ENCODE results near the gene BEX1.
"Not testable (repeated sequence)": the region's sequence is repeated elsewhere in the genome, so short reads cannot be mapped to it uniquely, and the experiment has no call there.

DNA sequence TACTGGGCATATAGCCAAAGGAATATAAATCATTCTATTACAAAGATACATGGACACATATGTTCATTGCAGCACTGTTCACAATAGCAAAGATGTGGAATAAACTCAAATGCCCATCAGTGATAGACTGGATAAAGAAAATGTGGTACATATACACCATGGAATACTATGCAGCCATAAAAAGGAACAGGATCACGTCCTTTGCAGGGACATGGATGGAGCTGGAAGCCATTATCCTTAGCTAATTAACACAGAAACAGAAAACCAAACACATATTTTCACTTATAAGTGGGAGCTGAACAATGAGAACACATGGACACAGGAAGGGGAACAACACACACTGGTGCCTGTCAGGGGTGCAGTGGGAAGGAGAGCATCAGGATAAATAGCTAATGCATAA lies 30.6 kb downstream of the BEX1 start:
- TF ChIP-seq, protein P1, sequence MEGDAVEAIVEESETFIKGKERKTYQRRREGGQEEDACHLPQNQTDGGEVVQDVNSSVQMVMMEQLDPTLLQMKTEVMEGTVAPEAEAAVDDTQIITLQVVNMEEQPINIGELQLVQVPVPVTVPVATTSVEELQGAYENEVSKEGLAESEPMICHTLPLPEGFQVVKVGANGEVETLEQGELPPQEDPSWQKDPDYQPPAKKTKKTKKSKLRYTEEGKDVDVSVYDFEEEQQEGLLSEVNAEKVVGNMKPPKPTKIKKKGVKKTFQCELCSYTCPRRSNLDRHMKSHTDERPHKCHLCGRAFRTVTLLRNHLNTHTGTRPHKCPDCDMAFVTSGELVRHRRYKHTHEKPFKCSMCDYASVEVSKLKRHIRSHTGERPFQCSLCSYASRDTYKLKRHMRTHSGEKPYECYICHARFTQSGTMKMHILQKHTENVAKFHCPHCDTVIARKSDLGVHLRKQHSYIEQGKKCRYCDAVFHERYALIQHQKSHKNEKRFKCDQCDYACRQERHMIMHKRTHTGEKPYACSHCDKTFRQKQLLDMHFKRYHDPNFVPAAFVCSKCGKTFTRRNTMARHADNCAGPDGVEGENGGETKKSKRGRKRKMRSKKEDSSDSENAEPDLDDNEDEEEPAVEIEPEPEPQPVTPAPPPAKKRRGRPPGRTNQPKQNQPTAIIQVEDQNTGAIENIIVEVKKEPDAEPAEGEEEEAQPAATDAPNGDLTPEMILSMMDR (IDR thresholded peaks at IDR 0.05) = not testable (repeated sequence)
- TF ChIP-seq POLR2A (IDR thresholded peaks at IDR 0.05) = not testable (repeated sequence)

Data from uterus (tissue), 2 donors.